NCI-H2029 treated with DMSO at 0.1 percent for 48 hours (cell line): ENCODE measurements around the gene C7.

ENCODE experiments used
- DNase-seq: peaks from one replicate; lab custom pipeline; 2025; lab: John Stamatoyannopoulos, UW

C7 gene

GRCh38 chr5:40916226-40916625 lies 6.9 kb downstream of the C7 start:
- DNase-seq, result no peak

- DNase-seq, result no peak
Measured at GRCh38 chr5:40928886-40929448, 19.7 kb downstream of the C7 start.

- no peak for DNase-seq
Measured at GRCh38 chr5:40932766-40933165, 23.5 kb downstream of the C7 start.

GRCh38 chr5:40937075-40937474 lies 27.8 kb downstream of the C7 start:
- no peak for DNase-seq

- no peak for DNase-seq
Measured at GRCh38 chr5:40939753-40940152, 30.5 kb downstream of the C7 start.

DNA sequence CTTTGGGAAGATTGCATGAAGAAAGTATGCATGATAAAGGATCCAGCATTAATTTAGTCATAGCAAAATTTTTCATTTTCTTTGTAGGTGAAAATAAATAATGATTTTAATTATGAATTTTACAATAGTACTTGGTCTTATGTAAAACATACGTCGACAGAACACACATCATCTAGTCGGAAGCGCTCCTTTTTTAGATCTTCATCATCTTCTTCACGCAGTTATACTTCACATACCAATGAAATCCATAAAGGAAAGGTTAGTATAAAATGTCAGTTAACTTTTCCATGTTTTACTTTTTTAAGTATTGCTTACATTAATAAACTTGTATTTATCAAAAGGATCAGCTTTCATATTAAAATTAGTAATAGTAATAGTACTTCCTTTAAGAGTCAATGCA lies 35.8 kb downstream of the C7 start:
- DNase-seq, result peak; percentile 59

DNA sequence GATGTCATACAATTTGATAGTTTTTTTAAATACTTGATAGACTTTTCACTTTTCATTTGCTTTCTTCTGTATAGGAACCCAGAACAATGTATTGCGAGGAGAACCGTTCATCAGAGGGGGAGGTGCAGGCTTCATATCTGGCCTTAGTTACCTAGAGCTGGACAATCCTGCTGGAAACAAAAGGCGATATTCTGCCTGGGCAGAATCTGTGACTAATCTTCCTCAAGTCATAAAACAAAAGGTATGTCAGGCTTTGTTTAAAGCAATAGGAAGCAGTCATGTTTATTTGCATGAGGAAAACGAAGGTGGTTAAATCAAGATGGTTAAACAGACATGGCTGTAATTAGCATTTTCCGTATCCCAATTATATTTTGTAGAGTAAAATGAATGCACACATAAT lies 46.0 kb downstream of the C7 start:
- no peak for DNase-seq

DNA sequence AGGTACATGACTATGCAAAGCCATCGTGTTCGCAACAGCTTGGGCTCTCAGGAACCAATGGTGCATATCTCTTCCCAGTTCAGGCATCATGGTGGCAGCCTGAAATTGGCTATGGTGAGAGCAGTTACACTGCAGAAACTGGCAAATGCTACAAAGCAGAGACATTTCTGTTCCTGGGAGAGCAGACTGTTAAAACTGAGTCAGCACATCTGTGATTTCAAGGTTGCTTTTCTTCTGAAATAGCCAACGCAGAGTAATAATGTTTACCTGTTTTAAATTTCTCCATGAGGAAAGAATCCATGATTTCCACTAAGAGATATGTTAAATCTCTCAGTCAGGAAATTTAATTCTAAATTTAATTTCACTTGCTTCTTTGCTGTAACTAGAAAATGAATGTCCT lies 47.8 kb downstream of the C7 start:
- DNase-seq, result no peak

GRCh38 chr5:40958811-40959210 lies 49.5 kb downstream of the C7 start:
- no peak for DNase-seq

DNA sequence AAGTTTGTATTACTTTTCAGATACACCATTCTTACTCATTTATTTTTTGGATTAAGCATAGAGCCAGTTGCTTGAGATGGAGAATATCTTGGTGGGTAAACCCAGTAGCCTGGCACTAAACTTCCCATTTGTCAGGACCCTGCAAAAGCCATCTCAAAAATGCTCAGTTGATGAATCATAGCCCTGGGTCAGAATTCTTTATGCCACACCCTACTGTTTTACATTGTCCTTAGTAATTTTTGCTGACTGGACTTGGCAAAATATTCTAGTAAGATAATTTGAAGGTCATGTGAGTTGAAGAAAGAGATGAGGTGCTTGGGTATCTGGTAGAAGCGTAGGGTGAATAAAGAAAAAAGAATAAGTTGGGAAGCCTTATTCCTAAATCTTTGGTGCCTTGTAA lies 50.7 kb downstream of the C7 start:
- DNase-seq, result no peak

- DNase-seq, result no peak
Measured at GRCh38 chr5:40962207-40962955, 53.1 kb downstream of the C7 start.

DNA sequence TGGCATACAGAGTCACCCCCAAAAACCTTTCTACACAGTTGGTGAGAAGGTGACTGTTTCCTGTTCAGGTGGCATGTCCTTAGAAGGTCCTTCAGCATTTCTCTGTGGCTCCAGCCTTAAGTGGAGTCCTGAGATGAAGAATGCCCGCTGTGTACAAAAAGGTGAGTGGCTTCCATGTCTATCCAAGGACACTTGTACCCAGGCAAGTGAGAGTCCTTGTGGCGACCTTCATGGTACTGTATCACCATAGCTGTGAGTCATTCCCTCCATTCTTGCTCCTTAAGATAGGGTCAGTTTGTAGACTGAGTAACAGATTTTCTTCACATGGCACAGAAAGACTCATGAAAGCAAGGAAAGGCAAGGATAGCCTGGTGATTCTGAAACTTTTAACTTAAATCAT lies 63.1 kb downstream of the C7 start:
- DNase-seq, result no peak

GRCh38 chr5:40973364-40974004 lies 64.2 kb downstream of the C7 start:
- DNase-seq, result no peak

- DNase-seq, result no peak
Measured at GRCh38 chr5:40976041-40976440, 66.7 kb downstream of the C7 start.

DNA sequence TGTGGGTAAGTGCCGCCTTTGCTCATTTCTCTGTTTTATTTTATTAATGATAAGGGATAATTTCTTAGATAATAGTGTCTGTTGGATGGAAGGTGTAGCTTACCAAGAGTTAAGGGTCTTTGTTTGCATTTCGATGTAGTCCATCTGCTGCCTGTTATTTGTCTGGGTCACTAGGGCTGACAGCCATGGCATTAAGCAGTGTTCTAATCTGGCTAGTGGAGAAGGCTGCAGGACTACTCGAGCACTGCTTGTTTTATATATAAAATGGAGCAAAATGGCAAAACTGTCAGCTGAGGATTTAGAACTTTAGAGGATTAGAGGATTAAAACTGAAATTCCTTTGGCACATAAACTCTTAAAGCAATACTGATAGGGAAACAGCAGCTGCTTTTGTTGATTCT lies 67.5 kb downstream of the C7 start:
- DNase-seq, result no peak

DNA sequence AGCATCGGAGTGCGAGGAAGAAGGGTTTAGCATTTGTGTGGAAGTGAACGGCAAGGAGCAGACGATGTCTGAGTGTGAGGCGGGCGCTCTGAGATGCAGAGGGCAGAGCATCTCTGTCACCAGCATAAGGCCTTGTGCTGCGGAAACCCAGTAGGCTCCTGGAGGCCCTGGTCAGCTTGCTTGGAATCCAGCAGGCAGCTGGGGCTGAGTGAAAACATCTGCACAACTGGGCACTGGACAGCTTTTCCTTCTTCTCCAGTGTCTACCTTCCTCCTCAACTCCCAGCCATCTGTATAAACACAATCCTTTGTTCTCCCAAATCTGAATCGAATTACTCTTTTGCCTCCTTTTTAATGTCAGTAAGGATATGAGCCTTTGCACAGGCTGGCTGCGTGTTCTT lies 72.1 kb downstream of the C7 start:
- no peak for DNase-seq

GRCh38 chr5:40983781-40984180 lies 74.5 kb downstream of the C7 start:
- DNase-seq, result no peak

- no peak for DNase-seq
Measured at GRCh38 chr5:40984884-40985283, 75.6 kb downstream of the C7 start.

GRCh38 chr5:40985501-40985900 lies 76.2 kb downstream of the C7 start:
- no peak for DNase-seq

- DNase-seq, result no peak
Measured at GRCh38 chr5:40986666-40987065, 77.4 kb downstream of the C7 start.

DNA sequence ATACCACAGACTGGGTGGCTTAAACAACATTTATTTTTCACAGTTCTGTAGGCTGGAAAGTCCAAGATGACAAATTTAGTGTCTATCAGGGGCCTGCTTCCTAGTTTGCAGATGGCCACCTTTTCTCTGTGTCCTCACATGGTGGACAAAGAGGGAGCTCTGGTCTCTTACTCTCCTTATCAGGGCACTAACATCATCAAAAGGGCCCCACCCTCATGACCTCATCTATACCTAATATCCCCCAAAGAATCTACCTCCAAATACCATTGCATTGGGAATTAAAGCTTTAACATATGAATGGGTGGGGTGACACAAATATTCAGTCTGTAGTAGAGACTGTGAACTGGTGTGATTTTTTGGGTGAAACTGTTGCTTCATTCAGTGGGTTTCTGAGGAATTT lies 78.1 kb downstream of the C7 start:
- no peak for DNase-seq

- DNase-seq, result no peak
Measured at GRCh38 chr5:40988746-40989510, 79.6 kb downstream of the C7 start.
